HepG2 (cell line): Measurements from ENCODE around the gene EPHX1. TPM values are rescaled to one million over a fixed set of nuclear protein-coding genes. Genes with fewer than 3 reads are reported as not detected.
A peak's percentile ranks its signal among the peaks of the same experiment; 100 is the strongest.

Experiments used
- ARID3A ChIP-seq: IDR thresholded peaks from 2 replicates; pipeline ENCODE4 v1.6.1; 2012; ENCODE audit warnings: low read depth, low read length, improper control_type of control experiment
- DPF2 ChIP-seq: sonication (generic); formaldehyde crosslinking; IDR thresholded peaks from 2 replicates; pipeline ENCODE4 v1.4.0; 2020; ENCODE audit warnings: mild to moderate bottlenecking, low read depth, missing genetic modification reagents, borderline replicate concordance
- EZH2 ChIP-seq: conservative IDR thresholded peaks from 2 replicates; pipeline ENCODE4 v1.6.1; 2012; ENCODE audit warnings: mild to moderate bottlenecking, low read depth, low read length, moderate library complexity
- HNF4G ChIP-seq, 2 experiments: sonication (generic) in 1 of 2; formaldehyde crosslinking in 1 of 2; IDR thresholded peaks; 2 replicates each; pipeline versions ENCODE4 v1.4.0 to v1.6.1; 2011 to 2020; ENCODE audit warnings: borderline replicate concordance in 2 of 2, low read depth in 2 of 2, mild to moderate bottlenecking in 2 of 2, low read length in 1 of 2, missing genetic modification reagents in 1 of 2, moderate library complexity in 1 of 2
- HNRNPUL1 ChIP-seq: fragments of 200-400 bp; formaldehyde crosslinking; IDR thresholded peaks from 2 replicates; pipeline ENCODE4 v1.6.1; 2017; ENCODE audit warnings: low read depth, mild to moderate bottlenecking, low read length, moderate library complexity
- KLF13 ChIP-seq: sonication (generic); formaldehyde crosslinking; IDR thresholded peaks from 2 replicates; pipeline ENCODE4 v1.4.0; 2020; ENCODE audit warnings: mild to moderate bottlenecking, missing genetic modification reagents
- MBD4 ChIP-seq: IDR thresholded peaks from 2 replicates; pipeline ENCODE4 v1.6.1; 2012; ENCODE audit warnings: low read length, inconsistent platforms, borderline replicate concordance
- MED13 ChIP-seq: sonication (generic); formaldehyde crosslinking; IDR thresholded peaks from 2 replicates; pipeline ENCODE4 v1.5.0; 2020; ENCODE audit warnings: missing genetic modification reagents
- NAIF1 ChIP-seq: sonication (generic); formaldehyde crosslinking; IDR thresholded peaks from 2 replicates; pipeline ENCODE4 v1.5.0; 2020; ENCODE audit warnings: mild to moderate bottlenecking, missing genetic modification reagents, borderline replicate concordance
- NR2F1 ChIP-seq, 2 experiments: fragments of 450-650 bp in 1 of 2; formaldehyde crosslinking in 1 of 2; IDR thresholded peaks; 2 replicates each; pipeline versions ENCODE4 v1.5.0 to v1.6.1; 2016 to 2020; ENCODE audit warnings: mild to moderate bottlenecking in 1 of 2, missing compliant biosample characterization in 1 of 2, missing genetic modification reagents in 1 of 2, moderate library complexity in 1 of 2
- TGIF2 ChIP-seq: IDR thresholded peaks from 2 replicates; pipeline ENCODE4 v1.6.1; 2016; ENCODE audit warnings: control low read depth, missing compliant biosample characterization
- ZBTB7A ChIP-seq: sonication (generic); formaldehyde crosslinking; IDR thresholded peaks from 2 replicates; pipeline ENCODE4 v1.8.0; 2022; ENCODE audit warnings: mild to moderate bottlenecking, missing genetic modification reagents
- ZFP37 ChIP-seq: sonication (generic); formaldehyde crosslinking; IDR thresholded peaks from 2 replicates; pipeline ENCODE4 v1.4.0; 2020; ENCODE audit warnings: missing genetic modification reagents, borderline replicate concordance
- ZNF333 ChIP-seq: sonication (generic); formaldehyde crosslinking; IDR thresholded peaks from 2 replicates; pipeline ENCODE4 v1.4.0; 2020; ENCODE audit warnings: mild to moderate bottlenecking, missing genetic modification reagents, borderline replicate concordance
- ZNF512B ChIP-seq: sonication (generic); formaldehyde crosslinking; IDR thresholded peaks from 2 replicates; pipeline ENCODE4 v1.5.1; 2020; ENCODE audit warnings: missing genetic modification reagents, mild to moderate bottlenecking, borderline replicate concordance
- ZNF674 ChIP-seq: sonication (generic); formaldehyde crosslinking; IDR thresholded peaks from 2 replicates; pipeline ENCODE4 v1.5.0; 2020; ENCODE audit warnings: low read depth, mild to moderate bottlenecking, missing genetic modification reagents
- ZNF768 ChIP-seq: sonication (generic); formaldehyde crosslinking; IDR thresholded peaks from 2 replicates; pipeline ENCODE4 v1.4.0; 2020; ENCODE audit warnings: missing genetic modification reagents
- ZNF772 ChIP-seq: sonication (generic); formaldehyde crosslinking; IDR thresholded peaks from 2 replicates; pipeline ENCODE4 v1.5.0; 2020; ENCODE audit warnings: mild to moderate bottlenecking, missing genetic modification reagents
- ZNF773 ChIP-seq: sonication (generic); formaldehyde crosslinking; IDR thresholded peaks from 2 replicates; pipeline ENCODE4 v1.4.0; 2020; ENCODE audit warnings: missing genetic modification reagents, borderline replicate concordance
- ZNF775 ChIP-seq: sonication (generic); formaldehyde crosslinking; IDR thresholded peaks from 2 replicates; pipeline ENCODE4 v1.4.0; 2020; ENCODE audit warnings: missing genetic modification reagents, mild to moderate bottlenecking, moderate library complexity, borderline replicate concordance
- ZSCAN30 ChIP-seq: sonication (generic); formaldehyde crosslinking; IDR thresholded peaks from 2 replicates; pipeline ENCODE4 v1.5.0; 2020; ENCODE audit warnings: mild to moderate bottlenecking, missing genetic modification reagents
- polyA plus RNA-seq, 8 experiments: library from polyadenylated mRNA; depleted of rRNA in 3 of 8; stranded (reverse) in 7 of 8; unstranded in 1 of 8; fragments of >200 nt; fragmentation: Illumina TruSeq in 4 of 8; extraction: Trizol in 4 of 8; gene quantifications; 2 replicates each; pipeline versions ENCODE4 v1.2.1 to v1.2.3, GENCODE V29; 2011 to 2016; ENCODE audit warnings: low read depth in 4 of 8, missing spikeins in 1 of 8, mixed read lengths in 1 of 8; ENCODE audit not compliant: insufficient read depth in 1 of 8
- total RNA-seq, 5 experiments: library from RNA; depleted of rRNA; stranded (reverse); fragments of >200 nt; fragmentation: Illumina TruSeq; extraction: Trizol; gene quantifications; 2 replicates each; pipeline ENCODE4 v1.2.3, GENCODE V29; 2016; ENCODE audit warnings: low read depth in 1 of 5
- TF ChIP-seq, protein P1 (sequence below): sonication (generic); formaldehyde crosslinking; IDR thresholded peaks from 2 replicates; pipeline ENCODE4 v1.4.0; 2020; ENCODE audit warnings: missing genetic modification reagents

Gene EPHX1
- total and polyA plus RNA-seq, 2 of the 13 experiments (the other 11 are each of a cell fraction or from before 2014, with no cell fraction given), result 27.7 to 36.5 TPM

DNA sequence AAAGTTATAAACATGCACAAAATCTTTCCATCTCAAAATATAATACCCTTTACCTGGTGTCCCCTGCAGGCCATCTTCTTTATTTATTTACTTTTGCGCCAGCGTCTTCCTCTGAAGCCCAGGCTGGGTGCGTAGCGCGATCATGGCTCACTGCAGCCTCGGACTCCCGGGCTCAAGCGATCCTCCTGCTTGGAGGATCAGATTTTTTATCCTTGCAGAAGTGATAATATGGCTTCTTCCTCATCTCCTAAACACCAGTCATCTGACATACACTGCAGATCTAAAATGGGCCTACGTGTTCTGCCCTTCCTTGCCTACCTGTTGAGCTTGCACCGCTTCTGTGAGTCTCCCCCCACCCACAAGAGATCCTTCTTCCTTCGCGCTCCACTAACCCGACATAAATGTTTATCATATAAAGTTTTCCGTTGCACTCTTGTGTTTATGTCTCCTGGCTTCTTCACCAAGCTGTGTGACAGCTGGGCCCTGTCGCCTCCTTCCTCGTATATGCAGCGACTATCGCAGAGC is 32.8 kb upstream of the EPHX1 start (continued):
- no peak for TF ChIP-seq HNF4G (IDR thresholded peaks at IDR 0.05; ENCODE audit: borderline replicate concordance, low read depth, low read length)
- TF ChIP-seq HNF4G (CRISPR knock-in tag; IDR thresholded peaks at IDR 0.05; ENCODE audit: borderline replicate concordance, low read depth), result no peak
- no peak for TF ChIP-seq ZNF768
- no peak for TF ChIP-seq ZNF775 (CRISPR knock-in tag)
- no peak for TF ChIP-seq EZH2
- TF ChIP-seq KLF13, result no peak
- no peak for TF ChIP-seq TGIF2 (CRISPR knock-in tag)
- no peak for TF ChIP-seq DPF2 (CRISPR knock-in tag)
- no peak for TF ChIP-seq ZNF772
- no peak for TF ChIP-seq HNRNPUL1
- TF ChIP-seq ARID3A, result peak; percentile 26; the same call in 1 of the 2 replicates
- no peak for TF ChIP-seq ZNF333
- no peak for TF ChIP-seq ZSCAN30
- TF ChIP-seq, protein P1, sequence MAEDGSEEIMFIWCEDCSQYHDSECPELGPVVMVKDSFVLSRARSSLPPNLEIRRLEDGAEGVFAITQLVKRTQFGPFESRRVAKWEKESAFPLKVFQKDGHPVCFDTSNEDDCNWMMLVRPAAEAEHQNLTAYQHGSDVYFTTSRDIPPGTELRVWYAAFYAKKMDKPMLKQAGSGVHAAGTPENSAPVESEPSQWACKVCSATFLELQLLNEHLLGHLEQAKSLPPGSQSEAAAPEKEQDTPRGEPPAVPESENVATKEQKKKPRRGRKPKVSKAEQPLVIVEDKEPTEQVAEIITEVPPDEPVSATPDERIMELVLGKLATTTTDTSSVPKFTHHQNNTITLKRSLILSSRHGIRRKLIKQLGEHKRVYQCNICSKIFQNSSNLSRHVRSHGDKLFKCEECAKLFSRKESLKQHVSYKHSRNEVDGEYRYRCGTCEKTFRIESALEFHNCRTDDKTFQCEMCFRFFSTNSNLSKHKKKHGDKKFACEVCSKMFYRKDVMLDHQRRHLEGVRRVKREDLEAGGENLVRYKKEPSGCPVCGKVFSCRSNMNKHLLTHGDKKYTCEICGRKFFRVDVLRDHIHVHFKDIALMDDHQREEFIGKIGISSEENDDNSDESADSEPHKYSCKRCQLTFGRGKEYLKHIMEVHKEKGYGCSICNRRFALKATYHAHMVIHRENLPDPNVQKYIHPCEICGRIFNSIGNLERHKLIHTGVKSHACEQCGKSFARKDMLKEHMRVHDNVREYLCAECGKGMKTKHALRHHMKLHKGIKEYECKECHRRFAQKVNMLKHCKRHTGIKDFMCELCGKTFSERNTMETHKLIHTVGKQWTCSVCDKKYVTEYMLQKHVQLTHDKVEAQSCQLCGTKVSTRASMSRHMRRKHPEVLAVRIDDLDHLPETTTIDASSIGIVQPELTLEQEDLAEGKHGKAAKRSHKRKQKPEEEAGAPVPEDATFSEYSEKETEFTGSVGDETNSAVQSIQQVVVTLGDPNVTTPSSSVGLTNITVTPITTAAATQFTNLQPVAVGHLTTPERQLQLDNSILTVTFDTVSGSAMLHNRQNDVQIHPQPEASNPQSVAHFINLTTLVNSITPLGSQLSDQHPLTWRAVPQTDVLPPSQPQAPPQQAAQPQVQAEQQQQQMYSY, result 0 out of 2 replicates have a peak, but pooled peaks have one; percentile 17
- TF ChIP-seq ZNF512B, result 0 out of 2 replicates have a peak, but pooled peaks have one; percentile 69
- no peak for TF ChIP-seq ZBTB7A
- no peak for TF ChIP-seq ZNF674 (CRISPR knock-in tag)
- TF ChIP-seq MBD4, result no peak
- no peak for TF ChIP-seq NR2F1 (CRISPR knock-in tag; IDR thresholded peaks at IDR 0.05)
- no peak for TF ChIP-seq NAIF1
- no peak for TF ChIP-seq ZFP37 (CRISPR knock-in tag)
- no peak for TF ChIP-seq MED13 (CRISPR knock-in tag)
- TF ChIP-seq ZNF773 (CRISPR knock-in tag), result no peak
